GM15510 (cell line): ENCODE data around the gene MYOM1.

ENCODE experiments used
- POLR2A ChIP-seq: IDR thresholded peaks from 3 replicates; pipeline ENCODE4 v1.6.1; 2011; ENCODE audit warnings: borderline replicate concordance; ENCODE audit not compliant: insufficient read length; ENCODE audit errors: extremely low read depth

The MYOM1 gene

DNA sequence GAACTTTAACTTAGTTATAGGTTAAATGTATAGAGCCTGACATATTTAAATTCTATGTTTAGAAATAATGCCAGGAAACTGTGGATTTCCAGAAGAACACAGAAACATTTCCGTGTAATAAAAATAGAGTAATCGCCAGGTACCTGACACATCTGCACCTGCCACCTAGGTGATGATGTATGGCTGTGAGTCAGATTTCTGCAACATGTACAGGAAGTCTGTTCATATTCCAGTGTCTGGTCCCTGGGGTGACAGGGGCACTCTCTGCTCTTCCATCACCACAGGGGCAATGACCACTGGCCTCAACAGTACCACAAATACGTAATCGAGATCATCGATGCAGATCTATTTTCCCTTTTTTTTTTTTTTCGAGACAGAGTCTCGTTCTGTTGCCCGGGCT lies 105.7 kb downstream of the MYOM1 start:
- no peak for TF ChIP-seq POLR2A

- TF ChIP-seq POLR2A, result no peak
These were observed 108.1 kb downstream of the MYOM1 start for GRCh38 chr18:3111523-3112240.

DNA sequence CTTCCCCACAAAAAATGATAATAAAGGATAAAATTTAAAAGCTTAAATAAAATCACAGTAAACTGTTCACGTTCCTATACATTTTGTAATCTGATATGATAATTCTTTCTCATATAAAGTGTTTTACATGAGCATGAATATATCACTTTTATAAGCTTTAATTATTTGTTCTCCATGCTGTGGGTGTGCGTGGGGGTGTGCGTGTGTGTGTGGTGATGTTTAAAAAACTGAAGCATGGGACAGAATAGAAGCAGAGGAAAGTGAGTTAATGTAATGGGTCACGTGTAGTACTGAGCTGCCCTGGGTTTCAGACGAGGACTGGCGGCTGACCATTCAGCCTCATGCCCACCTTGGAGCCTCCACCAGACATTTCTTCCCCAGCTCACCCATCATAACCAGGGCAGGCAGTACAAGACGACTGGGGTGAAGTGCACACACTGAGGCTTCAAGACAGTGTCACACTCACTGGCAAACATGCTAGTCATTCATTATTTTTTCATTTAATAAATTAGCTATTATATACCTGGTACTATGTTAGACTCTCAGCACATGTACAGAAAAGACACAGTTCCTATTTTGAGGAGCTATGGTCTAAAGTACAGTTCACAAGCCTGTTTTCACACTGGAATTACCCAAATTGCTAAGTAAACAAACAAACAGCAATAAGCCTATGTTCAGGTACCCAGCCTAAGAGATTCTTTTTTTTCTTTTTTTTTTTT lies 109.6 kb downstream of the MYOM1 start:
- no peak for TF ChIP-seq POLR2A

DNA sequence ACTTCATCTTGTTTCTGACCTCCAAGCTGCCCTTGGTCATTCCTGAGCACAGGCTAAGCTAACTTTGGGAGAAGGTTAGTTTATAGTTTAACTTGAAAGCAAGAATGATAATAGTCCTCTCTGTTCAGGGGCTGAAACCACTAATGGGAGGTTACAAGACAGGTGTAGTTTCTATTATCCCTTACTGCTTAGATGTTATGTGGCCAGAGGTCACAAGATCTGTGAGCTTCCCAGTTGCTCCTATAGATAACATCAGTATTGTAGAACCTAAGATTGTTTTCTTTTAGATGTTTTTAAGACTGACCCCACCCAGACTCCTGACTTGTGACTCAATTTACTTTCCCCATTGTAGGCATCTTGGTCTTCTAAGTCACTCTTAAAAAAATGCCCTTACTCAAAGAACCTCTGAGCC lies 112.0 kb downstream of the MYOM1 start:
- TF ChIP-seq POLR2A, result no peak

DNA sequence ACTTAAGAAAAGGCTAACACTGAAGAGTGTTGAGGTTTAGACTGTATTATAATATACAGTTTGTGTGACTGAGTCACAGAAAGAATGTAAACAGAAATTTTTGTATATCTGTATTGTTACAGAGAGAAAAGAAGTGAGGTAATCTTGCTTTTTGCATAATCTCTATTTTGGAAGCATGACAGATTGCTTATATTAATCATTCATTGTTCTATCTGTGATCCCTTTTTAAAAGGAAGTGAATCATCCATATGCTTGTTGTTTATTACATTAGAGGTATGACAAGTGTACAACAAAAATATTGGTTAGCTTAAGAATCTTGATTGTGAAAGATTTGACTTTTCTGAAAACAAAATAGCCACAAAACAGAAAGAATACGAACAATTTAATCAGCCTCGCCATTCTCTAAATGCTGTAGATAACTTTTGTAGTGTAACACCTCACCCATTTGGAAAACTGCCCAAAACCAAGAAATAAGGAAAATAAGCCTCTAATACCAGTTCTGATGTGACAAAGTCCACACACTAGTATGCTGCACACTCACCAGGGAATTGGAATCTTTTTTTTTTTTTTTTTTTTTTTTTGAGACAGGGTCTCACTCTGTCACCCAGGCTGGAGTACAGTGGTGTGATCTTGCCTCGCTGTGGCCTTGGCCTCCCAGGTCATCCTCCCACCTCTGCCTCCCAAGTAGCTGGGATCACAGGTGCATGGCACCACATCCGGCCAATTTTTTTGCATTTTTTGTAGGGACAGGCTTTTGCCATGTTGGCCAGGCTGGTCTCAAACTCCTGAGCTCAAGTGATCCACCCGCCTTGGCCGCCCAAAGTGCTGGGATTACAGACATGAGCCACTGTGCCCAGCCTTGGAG lies 115.3 kb downstream of the MYOM1 start:
- no peak for TF ChIP-seq POLR2A

DNA sequence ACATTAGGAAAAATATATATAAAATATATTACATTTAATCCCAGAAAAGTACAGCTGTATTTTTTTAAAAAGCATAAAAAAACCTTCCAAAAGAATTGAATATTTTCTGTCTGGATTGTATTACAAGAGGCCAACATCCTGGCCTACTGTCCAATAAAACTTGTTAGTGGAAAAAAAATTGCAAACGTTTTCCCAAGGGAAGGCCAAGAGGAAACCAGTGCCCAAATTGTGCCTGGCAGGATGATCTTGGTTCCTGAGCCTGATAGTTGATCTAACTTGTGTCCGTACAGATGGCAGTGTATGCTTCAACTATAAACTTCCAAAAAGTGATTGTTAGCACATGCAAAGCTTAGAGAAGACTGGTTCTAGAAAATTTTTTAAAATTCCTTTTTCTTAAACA lies 116.2 kb downstream of the MYOM1 start:
- no peak for TF ChIP-seq POLR2A

- no peak for TF ChIP-seq POLR2A
These were observed 116.8 kb downstream of the MYOM1 start for GRCh38 chr18:3102983-3103382.

- no peak for TF ChIP-seq POLR2A
These were observed 119.2 kb downstream of the MYOM1 start for GRCh38 chr18:3100498-3101132.

GRCh38 chr18:3099327-3099726 lies 120.4 kb downstream of the MYOM1 start:
- no peak for TF ChIP-seq POLR2A

GRCh38 chr18:3097082-3097481 lies 122.7 kb downstream of the MYOM1 start:
- TF ChIP-seq POLR2A, result no peak

GRCh38 chr18:3095921-3096320 lies 123.8 kb downstream of the MYOM1 start:
- TF ChIP-seq POLR2A, result no peak

DNA sequence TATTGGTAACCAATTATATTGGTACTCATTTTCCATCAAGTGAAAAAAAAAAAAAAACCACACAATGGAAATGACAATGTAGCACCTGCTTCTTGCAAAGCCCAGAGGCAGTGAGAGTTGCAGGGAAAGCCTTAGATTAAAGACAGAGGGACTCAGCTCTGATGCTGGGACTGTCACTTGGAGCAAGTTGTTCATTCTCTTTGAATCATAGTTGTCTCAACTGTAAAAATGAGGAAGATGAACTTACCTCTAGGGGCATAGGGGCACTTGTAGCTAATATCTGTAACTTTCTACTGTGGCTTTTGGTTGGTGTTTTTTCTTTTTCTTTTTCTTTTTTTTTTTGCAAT lies 125.5 kb downstream of the MYOM1 start:
- TF ChIP-seq POLR2A, result no peak

- TF ChIP-seq POLR2A, result no peak
These were observed 126.0 kb downstream of the MYOM1 start for GRCh38 chr18:3093624-3094337.

- TF ChIP-seq POLR2A, result no peak
These were observed 127.0 kb downstream of the MYOM1 start for GRCh38 chr18:3092727-3093126.
